ENCODE measurements around the gene PRDM11. TPM values are rescaled to one million over a fixed set of nuclear protein-coding genes. Genes with fewer than 3 reads are reported as not detected.

Gene PRDM11
- total RNA-seq, 1 donor from 2014 or later = 36.5 TPM

DNA sequence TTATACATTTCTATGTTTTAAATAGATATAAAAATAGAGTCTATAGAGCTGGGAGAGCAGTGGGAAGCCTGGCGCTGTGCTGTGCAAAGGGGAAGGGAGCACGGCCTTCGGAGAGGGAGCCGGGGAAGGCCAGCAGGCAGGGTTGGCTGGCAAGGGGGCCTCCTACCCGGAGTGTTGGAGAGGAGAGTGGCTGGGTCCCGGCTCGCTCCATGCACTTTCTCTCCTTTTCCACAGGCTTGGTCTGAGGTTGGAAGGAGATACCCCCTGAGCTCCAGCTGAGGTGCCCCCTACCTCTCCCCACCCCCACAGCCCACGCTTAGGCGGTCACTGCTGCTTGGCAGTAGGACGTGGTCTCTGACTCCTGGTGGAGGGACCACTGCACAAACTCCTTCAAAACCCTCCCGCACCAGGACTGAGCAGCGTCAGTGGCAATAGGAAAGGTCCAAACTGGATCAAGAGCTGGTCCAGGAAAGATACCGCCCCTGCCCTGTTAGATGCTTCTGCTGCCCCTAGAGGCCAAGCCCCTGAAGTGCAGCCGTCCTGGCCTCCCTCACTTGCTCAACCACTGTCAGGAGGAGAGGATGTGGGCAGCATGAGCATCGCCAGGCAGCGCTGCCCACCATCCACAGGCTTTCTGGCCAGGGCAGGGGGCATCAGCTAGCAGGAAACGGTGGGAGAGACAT lies 86.8 kb downstream of the PRDM11 start:
- H3K4me3 ChIP-seq = peak overlapping the region in 1 of 2 donors; percentile 33
- DNase-seq (ENCODE audit: low spot score in 2 of 2) = peak in 1 of 2 donors; percentile 86

DNA sequence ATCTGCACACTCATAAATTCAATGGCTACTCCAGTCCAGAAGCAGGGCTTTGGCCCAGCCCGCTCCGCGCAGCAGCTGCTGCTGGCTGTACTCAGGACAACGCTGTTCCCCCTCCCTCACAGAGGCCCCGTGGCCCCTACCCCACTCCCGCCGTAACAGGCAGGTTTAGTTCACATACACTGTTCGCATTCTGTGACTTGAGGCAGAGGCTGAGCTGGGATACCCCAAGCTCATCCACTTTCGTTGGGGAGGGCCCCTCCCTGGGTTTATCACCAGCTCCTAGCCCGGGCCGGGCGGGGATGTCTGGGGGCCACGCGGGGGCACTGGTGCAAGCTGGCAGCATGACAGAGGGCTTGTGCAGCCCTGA lies 87.3 kb downstream of the PRDM11 start:
- H3K4me3 ChIP-seq = no peak overlapping the region
- H3K27me3 ChIP-seq = no peaks in the 10 kb centered on the region
- peaks cover 3 to 7% of the 10 kb centered on the region in 2 donors for H3K4me1 ChIP-seq
- TF ChIP-seq, protein P1, sequence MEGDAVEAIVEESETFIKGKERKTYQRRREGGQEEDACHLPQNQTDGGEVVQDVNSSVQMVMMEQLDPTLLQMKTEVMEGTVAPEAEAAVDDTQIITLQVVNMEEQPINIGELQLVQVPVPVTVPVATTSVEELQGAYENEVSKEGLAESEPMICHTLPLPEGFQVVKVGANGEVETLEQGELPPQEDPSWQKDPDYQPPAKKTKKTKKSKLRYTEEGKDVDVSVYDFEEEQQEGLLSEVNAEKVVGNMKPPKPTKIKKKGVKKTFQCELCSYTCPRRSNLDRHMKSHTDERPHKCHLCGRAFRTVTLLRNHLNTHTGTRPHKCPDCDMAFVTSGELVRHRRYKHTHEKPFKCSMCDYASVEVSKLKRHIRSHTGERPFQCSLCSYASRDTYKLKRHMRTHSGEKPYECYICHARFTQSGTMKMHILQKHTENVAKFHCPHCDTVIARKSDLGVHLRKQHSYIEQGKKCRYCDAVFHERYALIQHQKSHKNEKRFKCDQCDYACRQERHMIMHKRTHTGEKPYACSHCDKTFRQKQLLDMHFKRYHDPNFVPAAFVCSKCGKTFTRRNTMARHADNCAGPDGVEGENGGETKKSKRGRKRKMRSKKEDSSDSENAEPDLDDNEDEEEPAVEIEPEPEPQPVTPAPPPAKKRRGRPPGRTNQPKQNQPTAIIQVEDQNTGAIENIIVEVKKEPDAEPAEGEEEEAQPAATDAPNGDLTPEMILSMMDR (IDR thresholded peaks at IDR 0.05) = no peak
- no peaks in the 10 kb centered on the region for H3K36me3 ChIP-seq
- no peak for DNase-seq (ENCODE audit: low spot score in 2 of 2)
- H3K9me3 ChIP-seq = no peaks in the 10 kb centered on the region
- intact Hi-C loops (cut with DNase I) = loop anchor here (1.0 to 5.0 kb wide), 3 partner anchors 51 to 123 kb away; no protein-coding TSS in a partner anchor
- H3K27ac ChIP-seq = no peak overlapping the region

More for the DNA sequence above, 86.8 kb downstream of the PRDM11 start:
- Histone ChIP-seq H3K4me1 (peaks cover 3 to 7% of the 10 kb centered on the region in 2 donors), H3K27ac (peak overlapping the region in 1 of 2 donors; percentile 26), H3K36me3 (no peaks in the 10 kb centered on the region), H3K9me3 (no peaks in the 10 kb centered on the region), H3K27me3 (no peaks in the 10 kb centered on the region)
- intact Hi-C loops (cut with DNase I) = loop anchor here (1.0 to 5.0 kb wide), 2 partner anchors 99 to 123 kb away; no protein-coding TSS in a partner anchor
- TF ChIP-seq, protein P1 (IDR thresholded peaks at IDR 0.05) = peak; percentile 58 to 85 (median 82)

DNA sequence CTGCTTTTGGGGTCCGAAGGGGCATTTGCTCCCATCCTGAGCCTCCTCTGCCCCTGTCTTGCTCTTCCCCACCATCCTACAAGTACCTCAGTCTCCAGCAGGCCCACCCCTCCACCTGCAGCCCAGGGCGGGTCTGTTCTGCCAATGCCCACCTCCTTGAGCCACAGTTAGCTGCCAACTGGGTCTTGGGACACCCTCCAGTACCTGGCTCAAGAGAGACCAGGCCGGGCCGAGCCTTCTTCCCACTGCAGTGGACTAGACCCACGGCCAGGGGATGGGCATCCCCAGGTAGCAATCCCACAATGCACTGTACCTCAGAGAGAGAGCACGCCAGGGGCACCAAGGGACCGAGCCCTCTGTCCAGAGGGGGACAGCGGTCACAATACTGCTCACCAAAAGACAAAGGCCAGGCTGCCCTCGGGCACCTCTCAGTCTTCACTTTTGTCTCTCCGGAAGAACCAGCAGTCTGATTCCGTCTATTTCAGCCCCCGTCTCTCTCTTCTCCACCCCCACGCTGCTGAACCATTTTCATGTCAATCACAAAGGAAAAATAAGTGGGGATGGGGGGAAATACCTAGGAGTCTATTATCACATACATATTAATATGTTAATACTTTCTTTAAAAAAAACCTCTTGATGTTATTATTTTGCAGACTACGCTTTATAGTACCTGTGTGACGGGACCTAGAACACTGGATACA lies 88.0 kb downstream of the PRDM11 start:
- intact Hi-C loops (cut with DNase I) = loop anchor here (2.0 to 5.0 kb wide), 2 partner anchors 52 to 98 kb away; no protein-coding TSS in a partner anchor
- DNase-seq (ENCODE audit: low spot score in 2 of 2) = no peak

DNA sequence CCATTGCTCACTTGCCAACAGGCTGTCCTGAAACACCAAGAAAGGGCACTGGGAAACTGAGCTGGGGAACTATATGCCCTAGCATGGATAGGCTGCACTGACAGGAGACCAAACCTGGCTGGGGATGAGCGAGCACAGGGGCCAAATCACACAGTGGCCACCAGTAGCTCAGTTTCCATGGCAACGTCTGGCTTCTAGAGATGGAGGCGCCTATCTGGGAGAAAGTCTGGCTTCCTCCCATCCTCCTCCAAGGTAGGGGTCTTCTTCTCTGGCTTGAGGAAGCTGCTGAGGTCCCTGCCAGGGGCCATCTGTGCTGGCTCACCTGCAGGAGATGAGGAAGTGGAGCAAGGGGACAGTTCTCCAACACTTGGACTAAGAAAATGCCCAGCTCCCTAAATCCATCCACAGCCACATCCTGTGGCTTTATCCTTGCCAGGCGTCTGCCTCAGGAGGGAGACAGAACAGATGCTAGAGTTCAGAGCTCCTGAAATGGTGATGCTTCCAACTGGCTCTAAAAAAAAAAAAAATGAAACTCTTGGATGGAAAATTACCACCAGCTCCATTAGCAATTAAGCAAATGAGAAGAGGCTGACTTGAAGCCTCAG lies 91.4 kb downstream of the PRDM11 start:
- Histone ChIP-seq H3K4me1 (peaks cover 3 to 5% of the 10 kb centered on the region in 2 donors), H3K4me3 (no peak overlapping the region), H3K36me3 (no peaks in the 10 kb centered on the region), H3K9me3 (no peaks in the 10 kb centered on the region), H3K27me3 (no peaks in the 10 kb centered on the region), H3K27ac (no peak overlapping the region)
- intact Hi-C loops (cut with DNase I) = no loop called here
- DNase-seq (ENCODE audit: low spot score in 2 of 2) = peak in 1 of 2 donors; percentile 38
- TF ChIP-seq, protein P1 (IDR thresholded peaks at IDR 0.05) = no peak

More for the DNA sequence above, 88.0 kb downstream of the PRDM11 start:
- TF ChIP-seq, protein P1 (IDR thresholded peaks at IDR 0.05) = no peak
- Histone ChIP-seq H3K36me3 (no peaks in the 10 kb centered on the region), H3K9me3 (no peaks in the 10 kb centered on the region), H3K27me3 (no peaks in the 10 kb centered on the region), H3K4me3 (no peak overlapping the region), H3K4me1 (peaks cover 3 to 7% of the 10 kb centered on the region in 2 donors), H3K27ac (no peak overlapping the region)

DNA sequence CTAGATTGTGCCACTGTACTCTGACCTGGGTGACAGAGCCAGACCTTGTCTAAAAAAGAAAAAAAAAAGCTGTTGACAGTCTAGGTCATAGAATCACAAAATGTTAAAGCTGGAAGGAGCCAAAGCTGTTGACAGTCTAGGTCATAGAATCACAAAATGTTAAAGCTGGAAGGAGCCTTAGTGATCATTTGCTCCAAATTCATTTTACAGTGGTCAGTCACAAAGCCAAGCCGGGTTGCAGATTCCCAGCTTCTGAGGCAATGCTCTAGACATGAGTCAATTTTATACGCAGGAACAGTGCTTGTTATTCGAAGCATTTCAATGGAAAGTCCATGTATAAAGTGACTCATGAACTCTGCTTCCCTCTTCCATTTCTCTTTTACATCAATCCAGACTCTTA lies 92.3 kb downstream of the PRDM11 start:
- Histone ChIP-seq H3K9me3 (no peaks in the 10 kb centered on the region), H3K36me3 (no peaks in the 10 kb centered on the region), H3K27me3 (no peaks in the 10 kb centered on the region), H3K27ac (no peak overlapping the region), H3K4me3 (no peak overlapping the region), H3K4me1 (no peaks in the 10 kb centered on the region)
- TF ChIP-seq, protein P1 (IDR thresholded peaks at IDR 0.05) = no peak
- intact Hi-C loops (cut with DNase I) = no loop called here
- peak in 1 of 2 donors; percentile 65 for DNase-seq (ENCODE audit: low spot score in 2 of 2)
